GM19467 (cell line): ENCODE data around the gene CDK18.

ENCODE experiments used
- ATAC-seq: cut with Tn5 transposase; IDR thresholded peaks from one replicate; pipeline ENCODE4 v1.9.1; 2021; ENCODE audit warnings: mild to moderate bottlenecking, moderate library complexity; ENCODE audit not compliant: unreplicated experiment

Gene CDK18

GRCh38 chr1:205521686-205522085, 17.2 kb downstream of the CDK18 start:
- ATAC-seq: no peak

DNA sequence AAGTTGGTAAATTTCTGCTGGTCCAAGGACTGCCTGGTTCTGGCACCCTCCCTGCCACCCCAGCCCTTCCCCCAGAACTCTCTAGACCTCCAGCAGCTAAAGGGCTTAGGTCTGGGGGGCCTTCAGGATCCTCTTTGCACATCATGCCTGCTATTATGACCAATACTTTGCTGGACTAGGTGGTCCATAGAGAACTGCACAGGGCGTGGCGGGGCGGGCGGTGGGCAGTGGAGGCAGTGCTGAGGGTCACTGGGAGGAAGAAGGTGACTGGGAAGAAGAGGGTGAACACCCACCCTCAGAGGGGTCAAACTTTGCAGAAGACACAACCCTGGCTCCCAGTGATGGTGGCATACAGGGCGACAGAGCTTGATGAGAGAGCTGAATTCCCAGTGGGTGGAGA, 18.2 kb downstream of the CDK18 start:
- no peak for ATAC-seq

GRCh38 chr1:205523261-205523890, 18.9 kb downstream of the CDK18 start:
- ATAC-seq: no peak

GRCh38 chr1:205523891-205524793, 19.7 kb downstream of the CDK18 start:
- ATAC-seq: no peak

- ATAC-seq: no peak
These were observed 20.3 kb downstream of the CDK18 start for GRCh38 chr1:205524794-205525101.

- no peak for ATAC-seq
These were observed 21.2 kb downstream of the CDK18 start for GRCh38 chr1:205525495-205526285.

DNA sequence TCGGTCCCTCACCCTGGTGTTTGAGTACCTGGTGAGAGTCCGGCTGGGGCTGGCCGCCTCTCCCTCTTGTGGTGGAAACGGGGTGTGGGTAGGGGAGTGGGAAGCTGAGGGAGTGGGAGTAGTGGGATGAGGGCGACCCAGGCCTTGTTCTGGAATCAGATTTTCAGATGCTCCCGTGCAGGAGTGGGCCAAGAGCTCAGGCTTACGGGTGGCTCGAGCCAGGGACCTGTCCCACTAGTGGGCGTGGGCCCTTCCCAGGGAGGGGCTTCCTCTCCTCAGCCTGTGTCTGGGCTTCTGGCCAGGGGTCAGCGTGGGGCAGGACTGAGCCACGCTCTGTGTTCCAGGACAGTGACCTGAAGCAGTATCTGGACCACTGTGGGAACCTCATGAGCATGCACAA, 22.0 kb downstream of the CDK18 start:
- no peak for ATAC-seq

- no peak for ATAC-seq
These were observed 23.5 kb downstream of the CDK18 start for GRCh38 chr1:205527931-205528330.

- no peak for ATAC-seq
These were observed 24.0 kb downstream of the CDK18 start for GRCh38 chr1:205528446-205528886.

DNA sequence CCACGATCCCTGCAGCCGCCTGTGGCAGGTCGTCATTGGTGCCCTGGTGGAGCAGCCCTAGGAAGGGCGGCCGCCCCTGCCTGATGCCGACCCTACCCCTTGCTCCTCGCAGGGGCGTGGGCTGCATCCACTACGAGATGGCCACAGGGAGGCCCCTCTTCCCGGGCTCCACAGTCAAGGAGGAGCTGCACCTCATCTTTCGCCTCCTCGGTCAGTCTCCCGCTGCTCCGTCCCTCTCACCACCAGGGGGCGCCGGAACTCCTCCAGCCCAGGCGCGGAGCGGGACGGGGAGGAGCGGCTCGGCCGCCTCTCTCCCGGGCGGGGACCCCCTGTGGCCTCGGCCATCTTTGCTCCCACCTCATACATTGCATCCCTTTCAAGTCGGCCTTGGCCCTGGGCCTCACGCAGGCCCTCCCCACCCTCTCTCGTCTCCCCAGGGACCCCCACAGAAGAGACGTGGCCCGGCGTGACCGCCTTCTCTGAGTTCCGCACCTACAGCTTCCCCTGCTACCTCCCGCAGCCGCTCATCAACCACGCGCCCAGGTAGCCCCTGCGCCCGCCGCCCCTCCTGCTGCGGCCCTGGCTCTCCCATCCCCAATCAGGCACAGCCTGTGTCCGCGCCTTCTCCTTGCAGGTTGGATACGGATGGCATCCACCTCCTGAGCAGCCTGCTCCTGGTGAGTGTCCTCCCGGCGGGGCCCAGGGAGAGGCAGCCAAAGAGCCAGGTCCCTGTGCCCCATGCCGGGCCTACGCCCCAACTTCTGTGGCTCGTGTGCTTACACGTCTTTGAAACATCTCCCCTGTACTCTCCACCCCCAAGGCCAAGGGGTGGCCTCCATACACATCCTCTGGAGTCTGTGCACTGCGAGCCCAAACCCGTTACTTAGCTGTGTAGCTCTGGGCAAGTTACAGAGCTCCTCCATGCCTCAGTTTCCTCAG, 24.7 kb downstream of the CDK18 start:
- no peak for ATAC-seq

GRCh38 chr1:205530116-205530515, 25.6 kb downstream of the CDK18 start:
- no peak for ATAC-seq

GRCh38 chr1:205531191-205532025, 26.9 kb downstream of the CDK18 start:
- ATAC-seq: no peak

- no peak for ATAC-seq
These were observed 27.8 kb downstream of the CDK18 start for GRCh38 chr1:205532026-205532898.

DNA sequence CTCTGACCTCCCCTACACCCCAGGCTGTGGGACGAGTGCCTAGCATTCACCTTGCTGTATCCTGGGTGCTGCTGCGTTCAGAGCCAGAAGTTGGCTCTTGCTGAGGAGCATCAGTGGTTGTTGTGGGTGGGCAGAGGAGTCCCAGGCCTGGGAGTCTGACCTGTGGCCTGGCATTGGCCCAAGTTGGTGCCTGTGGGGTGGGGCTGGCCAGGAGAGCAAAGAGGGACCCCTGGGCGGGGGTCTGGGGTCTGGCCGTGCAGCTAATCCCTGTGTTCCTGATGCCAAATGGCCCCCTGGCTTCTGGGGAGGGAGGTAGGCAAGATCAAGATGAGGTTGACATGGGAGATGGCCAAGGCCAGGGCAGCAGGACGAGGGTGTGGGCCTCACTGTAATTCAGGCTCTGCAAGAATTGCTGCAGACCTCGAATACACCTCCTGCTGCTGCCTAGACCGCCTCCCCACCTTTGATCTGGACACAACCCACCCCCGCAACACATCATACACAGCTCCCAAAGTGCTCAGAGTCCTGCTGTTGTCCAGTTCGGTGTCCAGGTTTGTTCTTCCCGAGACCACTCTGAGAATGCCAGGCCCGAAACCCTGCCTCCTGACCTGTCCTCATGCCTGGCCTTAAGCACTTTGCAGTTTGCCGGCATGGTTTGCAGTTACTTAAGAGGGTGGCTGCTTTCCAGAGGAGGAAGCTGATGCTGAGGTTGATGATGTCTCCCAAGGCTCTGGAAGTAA, 28.7 kb downstream of the CDK18 start:
- no peak for ATAC-seq

- no peak for ATAC-seq
These were observed 29.4 kb downstream of the CDK18 start for GRCh38 chr1:205533748-205534443.

DNA sequence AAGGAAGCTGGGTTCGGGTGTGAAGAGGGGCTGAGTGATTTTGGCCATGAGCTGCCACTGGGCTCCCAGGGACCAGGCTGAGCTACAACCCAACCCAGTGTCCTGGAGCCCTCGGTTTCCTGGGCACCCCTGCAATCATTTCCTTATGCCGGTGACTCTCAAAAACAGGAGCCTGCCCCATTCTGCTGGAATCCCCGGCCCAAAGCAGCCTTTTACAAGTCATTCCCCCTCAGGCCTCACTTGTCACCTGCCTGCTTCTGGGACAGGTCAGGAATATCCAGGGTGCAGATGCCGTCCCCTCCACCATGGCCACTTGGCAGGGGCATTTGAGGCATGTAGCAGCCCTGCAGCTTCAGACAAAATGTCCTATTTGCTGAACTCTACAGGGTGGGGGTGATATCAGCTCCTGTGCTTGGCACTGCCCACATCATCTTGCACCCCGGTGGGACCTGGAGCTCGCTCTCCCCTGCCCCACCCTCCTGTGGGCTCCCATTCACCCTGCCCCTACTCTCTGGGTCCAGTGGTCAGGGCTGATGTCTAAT, 30.0 kb downstream of the CDK18 start:
- ATAC-seq: no peak

DNA sequence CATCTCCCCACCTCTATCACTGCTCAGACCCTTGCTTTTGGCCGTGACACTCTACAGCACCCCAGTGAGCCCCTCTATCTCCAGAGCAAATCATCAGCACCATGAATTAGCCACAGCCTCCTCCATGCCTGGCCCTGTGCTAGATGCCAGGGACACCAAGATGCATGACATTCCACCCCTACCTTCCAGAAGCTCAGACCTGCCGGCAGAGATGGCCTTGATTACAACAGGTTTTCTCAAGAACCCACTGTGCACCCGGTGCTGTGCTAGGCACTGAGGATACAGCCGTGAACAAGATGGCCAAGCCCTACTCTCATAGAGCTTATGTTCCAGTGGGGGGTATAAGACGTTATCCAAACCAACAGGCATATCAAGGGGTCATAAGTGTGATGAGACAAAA, 30.6 kb downstream of the CDK18 start:
- no peak for ATAC-seq
